Spleen (tissue), 11 donors: Measurements from ENCODE around the gene RARG. TPM values are rescaled to one million over a fixed set of nuclear protein-coding genes. Genes with fewer than 3 reads are reported as not detected.

Source experiments
- DNase-seq: peaks from one replicate; pipeline ENCODE4 v3.0.0-alpha.2; 2020
- H3K27ac ChIP-seq, 8 donors: fragments of 200-600 bp; sonication (generic) in 7 of 8; 1 replicate in 4 of 8; 2 replicates in 4 of 8; pipeline versions ENCODE4 v1.5.0 to v1.8.0; 2016 to 2021; ENCODE audit warnings: inconsistent platforms in 4 of 8, mild to moderate bottlenecking in 4 of 8, moderate library complexity in 1 of 8
- H3K27me3 ChIP-seq, 7 donors: fragments of 200-600 bp; sonication (generic) in 6 of 7; replicated peaks in 1 of 7; 1 replicate in 4 of 7; 2 replicates in 3 of 7; pipeline versions ENCODE4 v1.5.0 to v1.8.0; 2016 to 2021; ENCODE audit warnings: inconsistent platforms in 3 of 7, mild to moderate bottlenecking in 1 of 7
- H3K36me3 ChIP-seq, 6 donors: fragments of 200-600 bp; sonication (generic) in 5 of 6; 1 replicate in 4 of 6; 2 replicates in 2 of 6; pipeline versions ENCODE4 v1.5.0 to v1.8.0; 2016 to 2021; ENCODE audit warnings: inconsistent platforms in 2 of 6
- H3K4me1 ChIP-seq, 6 donors: fragments of 200-600 bp; sonication (generic) in 5 of 6; 1 replicate in 3 of 6; 2 replicates in 3 of 6; pipeline versions ENCODE4 v1.5.0 to v1.8.0; 2016 to 2021; ENCODE audit warnings: inconsistent platforms in 3 of 6
- H3K4me3 ChIP-seq, 8 donors: fragments of 200-600 bp; sonication (generic) in 7 of 8; 1 replicate in 4 of 8; 2 replicates in 4 of 8; pipeline versions ENCODE4 v1.5.0 to v1.8.0; 2016 to 2021; ENCODE audit warnings: inconsistent platforms in 4 of 8, mild to moderate bottlenecking in 4 of 8, moderate library complexity in 2 of 8
- H3K9me3 ChIP-seq, 8 donors: fragments of 200-600 bp; sonication (generic) in 7 of 8; 1 replicate in 4 of 8; 2 replicates in 4 of 8; pipeline versions ENCODE4 v1.5.0 to v1.8.0; 2016 to 2021; ENCODE audit warnings: inconsistent platforms in 4 of 8
- CTCF ChIP-seq, 11 experiments: fragments of 200-600 bp in 7 of 11; fragments of 450-650 bp in 4 of 11; sonication (generic) in 4 of 11; IDR thresholded peaks in 8 of 11; conservative IDR thresholded peaks in 3 of 11; 1 replicate in 7 of 11; 2 replicates in 4 of 11; pipeline versions ENCODE4 v1.4.0 to v1.8.0; 2016 to 2021; ENCODE audit warnings: antibody characterized with exemption in 11 of 11, inconsistent platforms in 4 of 11, mild to moderate bottlenecking in 1 of 11
- POLR2A ChIP-seq, 3 donors: fragments of 450-650 bp; IDR thresholded peaks; one replicate each; pipeline ENCODE4 v1.5.1; 2017; ENCODE audit warnings: antibody characterized with exemption in 3 of 3, mild to moderate bottlenecking in 1 of 3
- POLR2AphosphoS5 ChIP-seq, 3 donors: sonication (generic); formaldehyde crosslinking; IDR thresholded peaks; one replicate each; pipeline ENCODE4 v1.5.1; 2017; ENCODE audit warnings: antibody characterized with exemption in 3 of 3
- WGBS, 5 donors: extraction: QIAGEN DNeasy Blood & Tissue Kit in 3 of 5; methylation state at CpG; one replicate each; pipeline versions ENCODE4 v1.1.5 to v1.1.7; 2013 to 2018; 5-methylcytosine and 5-hydroxymethylcytosine counted together
- intact Hi-C: fragments of 100-400 bp; cut with DNase I; formaldehyde crosslinking; loops from one replicate; pipeline ENCODE4 v1.15.0; 2023; ENCODE audit warnings: low total_unique reads
- polyA plus RNA-seq, 3 donors: library from polyadenylated mRNA; stranded (reverse); fragments of 200-250 nt; gene quantifications; one replicate each; pipeline ENCODE4 v1.2.1, GENCODE V29; 2013
- total RNA-seq, 7 donors: library from RNA; depleted of rRNA in 3 of 7; stranded (reverse); fragments of >200 nt in 3 of 7; fragmentation: NEBNext Ultra II Directional in 4 of 7; extraction: Animal tissue kit (Norgen Biotek cat#: 25700) in 4 of 7; gene quantifications; one replicate each; pipeline versions ENCODE4 v1.1.0 to v1.2.1, GENCODE V29; 2016 to 2021
- donor health status: healthy with polysubstance abuse.
- donor health status: DM: no; HTN: no; CAD: no; lungs with moderate emphysema.
- donor health status: DM: no; HTN: no; CAD: no.
- donor health status: Bipolar disorder and iron deficiency.
- donor health status: healthy.
- donor health status: DM: no; HTN: no; CAD: no.
- donor health status: DM: yes; HTN: yes; CAD: no.

The RARG gene
- total and polyA plus RNA-seq, 10 donors, result 4.6 to 20.8 (median 11.2) TPM

- 0 to 1% (median 1%) methylated on average over 42 to 58 of the region's 58 CpGs for whole genome bisulfite sequencing, 5 donors
- DNase-seq, result peak; percentile 91
- TF ChIP-seq CTCF (IDR thresholded peaks at IDR 0.05 in 8 of 11, conservative IDR thresholded peaks at IDR 0.05 in 3 of 11) (peak in 9 of 11 experiments; percentile 34 to 69 (median 53)), POLR2AphosphoS5 (IDR thresholded peaks at IDR 0.05) (peak; percentile 62 to 86 (median 74)), POLR2A (IDR thresholded peaks at IDR 0.05) (no peak)
- Histone ChIP-seq H3K27ac (peak within 1 kb of the TSS; percentile 51 to 80 (median 68)), H3K27me3 (no peaks in the 10 kb centered on the region), H3K9me3 (no peaks in the 10 kb centered on the region), H3K4me3 (peak within 1 kb of the TSS; percentile 44 to 92 (median 72)), H3K36me3 (peaks cover 0 to 6% (median 0%) of the 10 kb centered on the region in 6 donors), H3K4me1 (peaks cover 5 to 34% (median 23%) of the 10 kb centered on the region in 6 donors)
- intact Hi-C loops, result no loop called here
These were observed 36.1 kb upstream of the RARG start, which contains the start of gene ESPL1 for GRCh38 chr12:53267999-53268629. Gene ESPL1 (plus strand): TSS chr12:53268299. CDS start chr12:53268767, 468 bp downstream.

- Histone ChIP-seq H3K27me3 (no peaks in the 10 kb centered on the region), H3K36me3 (peaks cover 0 to 6% (median 0%) of the 10 kb centered on the region in 6 donors), H3K27ac (peak overlapping the region; percentile 51 to 80 (median 68)), H3K4me3 (peak overlapping the region; percentile 44 to 92 (median 72)), H3K9me3 (no peaks in the 10 kb centered on the region), H3K4me1 (peaks cover 5 to 34% (median 23%) of the 10 kb centered on the region in 6 donors)
- WGBS, 5 donors, result 26 to 31% (median 29%) methylated on average over 18 of the region's 18 CpGs
- intact Hi-C loops, result no loop called here
- no peak for DNase-seq
- TF ChIP-seq POLR2AphosphoS5 (IDR thresholded peaks at IDR 0.05) (no peak), POLR2A (IDR thresholded peaks at IDR 0.05) (no peak), CTCF (IDR thresholded peaks at IDR 0.05 in 8 of 11, conservative IDR thresholded peaks at IDR 0.05 in 3 of 11) (no peak)
These were observed 35.4 kb upstream of the RARG start for GRCh38 chr12:53267306-53267998.

GRCh38 chr12:53265783-53266182 lies 33.8 kb upstream of the RARG start:
- Histone ChIP-seq H3K4me3 (no peak overlapping the region), H3K4me1 (peaks cover 5 to 34% (median 23%) of the 10 kb centered on the region in 6 donors), H3K27ac (no peak overlapping the region), H3K9me3 (no peaks in the 10 kb centered on the region), H3K27me3 (no peaks in the 10 kb centered on the region), H3K36me3 (peaks cover 0 to 6% (median 0%) of the 10 kb centered on the region in 6 donors)
- TF ChIP-seq POLR2A (IDR thresholded peaks at IDR 0.05) (no peak), CTCF (IDR thresholded peaks at IDR 0.05 in 8 of 11, conservative IDR thresholded peaks at IDR 0.05 in 3 of 11) (no peak), POLR2AphosphoS5 (IDR thresholded peaks at IDR 0.05) (no peak)
- no peak for DNase-seq
- intact Hi-C loops, result no loop called here
- 81 to 93% (median 85%) methylated on average over 2 of the region's 2 CpGs for WGBS, 5 donors

- TF ChIP-seq POLR2AphosphoS5 (IDR thresholded peaks at IDR 0.05), result no peak
- no peak for TF ChIP-seq POLR2A (IDR thresholded peaks at IDR 0.05)
- TF ChIP-seq CTCF (IDR thresholded peaks at IDR 0.05 in 8 of 11, conservative IDR thresholded peaks at IDR 0.05 in 3 of 11), result no peak
- 85 to 92% (median 87%) methylated on average over 6 of the region's 6 CpGs for WGBS, 5 donors
- no peak overlapping the region for H3K4me3 ChIP-seq
- H3K27ac ChIP-seq, result peak overlapping the region in 1 of 8 donors; percentile 14
- intact Hi-C loops, result no loop called here
- no peaks in the 10 kb centered on the region for H3K9me3 ChIP-seq
- H3K27me3 ChIP-seq, result no peaks in the 10 kb centered on the region
- no peak for DNase-seq
- H3K4me1 ChIP-seq, result peaks cover 8 to 46% (median 29%) of the 10 kb centered on the region in 6 donors
- H3K36me3 ChIP-seq, result peaks cover 0 to 10% (median 4%) of the 10 kb centered on the region in 6 donors
These were observed 27.9 kb upstream of the RARG start for GRCh38 chr12:53259891-53260290.
